Esophagus squamous epithelium (tissue), 5 donors: ENCODE measurements around the gene NPFFR2. TPM values are rescaled to one million over a fixed set of nuclear protein-coding genes. Genes with fewer than 3 reads are reported as not detected.

Experiments
- DNase-seq: peaks from one replicate; lab custom pipeline; 2025; lab: John Stamatoyannopoulos, UW
- H3K27ac ChIP-seq, 4 donors: fragments of 200-600 bp; sonication (generic); one replicate each; pipeline ENCODE4 v1.5.1; 2016 to 2019; ENCODE audit warnings: mild to moderate bottlenecking in 1 of 4
- H3K27me3 ChIP-seq, 4 donors: fragments of 200-600 bp; sonication (generic); 1 replicate in 3 of 4; 2 replicates in 1 of 4; pipeline versions ENCODE4 v1.5.1 to v1.6.0; 2017 to 2021; ENCODE audit warnings: antibody characterized with exemption in 1 of 4
- H3K36me3 ChIP-seq, 3 donors: fragments of 200-600 bp; sonication (generic); one replicate each; pipeline ENCODE4 v1.5.1; 2016 to 2019
- H3K4me1 ChIP-seq, 3 donors: fragments of 200-600 bp; sonication (generic); one replicate each; pipeline ENCODE4 v1.5.1; 2017 to 2019
- H3K4me3 ChIP-seq, 4 donors: fragments of 200-600 bp; sonication (generic); 1 replicate in 3 of 4; 2 replicates in 1 of 4; pipeline ENCODE4 v1.5.1; 2016 to 2019; ENCODE audit warnings: mild to moderate bottlenecking in 2 of 4, moderate library complexity in 1 of 4
- H3K9me3 ChIP-seq, 3 donors: fragments of 200-600 bp; sonication (generic); one replicate each; pipeline ENCODE4 v1.5.1; 2016 to 2019
- CTCF ChIP-seq, 6 experiments: fragments of 450-650 bp in 4 of 6; fragments of 200-600 bp in 2 of 6; sonication (generic) in 2 of 6; IDR thresholded peaks; one replicate each; pipeline ENCODE4 v1.5.1; 2016 to 2019; ENCODE audit warnings: antibody characterized with exemption in 6 of 6, mild to moderate bottlenecking in 4 of 6, moderate library complexity in 4 of 6
- POLR2A ChIP-seq, 4 donors: fragments of 450-650 bp; IDR thresholded peaks; one replicate each; pipeline ENCODE4 v1.6.1; 2017; ENCODE audit warnings: antibody characterized with exemption in 4 of 4, mild to moderate bottlenecking in 4 of 4, moderate library complexity in 3 of 4
- WGBS, 2 donors: methylation state at CpG; one replicate each; pipeline ENCODE4 v1.1.5; 2018; 5-methylcytosine and 5-hydroxymethylcytosine counted together
- intact Hi-C: fragments of 100-400 bp; cut with DNase I; formaldehyde crosslinking; loops from one replicate; pipeline ENCODE4 v1.15.0; 2022
- total RNA-seq, 4 donors: library from RNA; depleted of rRNA; stranded (reverse); fragments of >200 nt; gene quantifications; one replicate each; pipeline ENCODE4 v1.1.0, GENCODE V29; 2016
- donor health status: DM: yes; HTN: yes; CAD: no.

NPFFR2 gene
- total RNA-seq, 4 donors from 2014 or later, result not detected

GRCh38 chr4:72169861-72170260 lies 138.1 kb downstream of the NPFFR2 start:
- no peak for TF ChIP-seq CTCF (IDR thresholded peaks at IDR 0.05)
- no peak for TF ChIP-seq POLR2A (IDR thresholded peaks at IDR 0.05)
- DNase-seq, result no peak
- no peaks in the 10 kb centered on the region for H3K36me3 ChIP-seq
- H3K4me3 ChIP-seq, result no peak overlapping the region
- intact Hi-C loops, result no loop called here
- no peaks in the 10 kb centered on the region for H3K9me3 ChIP-seq
- H3K27ac ChIP-seq, result peak overlapping the region in 2 of 4 donors; percentile 34 to 42
- no peaks in the 10 kb centered on the region for H3K27me3 ChIP-seq
- WGBS, 2 donors, result 60 to 79% methylated on average over 3 of the region's 3 CpGs
- H3K4me1 ChIP-seq, result no peaks in the 10 kb centered on the region

GRCh38 chr4:72171761-72172160 lies 140.0 kb downstream of the NPFFR2 start:
- Histone ChIP-seq H3K9me3 (no peaks in the 10 kb centered on the region), H3K4me3 (no peak overlapping the region), H3K27me3 (no peaks in the 10 kb centered on the region), H3K4me1 (no peaks in the 10 kb centered on the region), H3K36me3 (no peaks in the 10 kb centered on the region), H3K27ac (no peak overlapping the region)
- no peak for DNase-seq
- intact Hi-C loops, result no loop called here
- TF ChIP-seq CTCF (IDR thresholded peaks at IDR 0.05) (no peak), POLR2A (IDR thresholded peaks at IDR 0.05) (no peak)
- 24 to 25% methylated on average over 1 of the region's 1 CpG for WGBS, 2 donors

GRCh38 chr4:72179342-72179741 lies 147.5 kb downstream of the NPFFR2 start:
- TF ChIP-seq POLR2A (IDR thresholded peaks at IDR 0.05), result no peak
- DNase-seq, result no peak
- Histone ChIP-seq H3K9me3 (no peaks in the 10 kb centered on the region), H3K27me3 (no peaks in the 10 kb centered on the region), H3K27ac (no peak overlapping the region), H3K4me1 (no peaks in the 10 kb centered on the region), H3K4me3 (no peak overlapping the region), H3K36me3 (no peaks in the 10 kb centered on the region)
- intact Hi-C loops, result no loop called here
- 77 to 83% methylated on average over 1 of the region's 1 CpG for WGBS, 2 donors

- TF ChIP-seq POLR2A (IDR thresholded peaks at IDR 0.05) (no peak), CTCF (IDR thresholded peaks at IDR 0.05) (no peak)
- H3K4me3 ChIP-seq, result no peak overlapping the region
- no peaks in the 10 kb centered on the region for H3K27me3 ChIP-seq
- no peaks in the 10 kb centered on the region for H3K9me3 ChIP-seq
- H3K27ac ChIP-seq, result no peak overlapping the region
- no peaks in the 10 kb centered on the region for H3K36me3 ChIP-seq
- no peak for DNase-seq
- intact Hi-C loops, result no loop called here
- no peaks in the 10 kb centered on the region for H3K4me1 ChIP-seq
- WGBS, 2 donors, result 94 to 96% methylated on average over 1 of the region's 1 CpG
These were observed 154.9 kb downstream of the NPFFR2 start for GRCh38 chr4:72186714-72187113.

GRCh38 chr4:72194046-72194445 lies 162.2 kb downstream of the NPFFR2 start:
- TF ChIP-seq POLR2A (IDR thresholded peaks at IDR 0.05) (no peak), CTCF (IDR thresholded peaks at IDR 0.05) (no peak)
- H3K36me3 ChIP-seq, result no peaks in the 10 kb centered on the region
- 78 to 81% methylated on average over 8 of the region's 8 CpGs for WGBS, 2 donors
- no peaks in the 10 kb centered on the region for H3K4me1 ChIP-seq
- H3K27ac ChIP-seq, result no peak overlapping the region
- H3K4me3 ChIP-seq, result no peak overlapping the region
- H3K27me3 ChIP-seq, result no peaks in the 10 kb centered on the region
- DNase-seq, result no peak
- intact Hi-C loops, result no loop called here
- no peaks in the 10 kb centered on the region for H3K9me3 ChIP-seq

GRCh38 chr4:72194453-72194852 lies 162.7 kb downstream of the NPFFR2 start:
- no peak for DNase-seq
- H3K4me3 ChIP-seq, result no peak overlapping the region
- no peaks in the 10 kb centered on the region for H3K36me3 ChIP-seq
- H3K27me3 ChIP-seq, result no peaks in the 10 kb centered on the region
- no peak for TF ChIP-seq CTCF (IDR thresholded peaks at IDR 0.05)
- no peak for TF ChIP-seq POLR2A (IDR thresholded peaks at IDR 0.05)
- no peaks in the 10 kb centered on the region for H3K4me1 ChIP-seq
- 75 to 93% methylated on average over 1 of the region's 1 CpG for WGBS, 2 donors
- intact Hi-C loops, result no loop called here
- no peaks in the 10 kb centered on the region for H3K9me3 ChIP-seq
- H3K27ac ChIP-seq, result no peak overlapping the region
